NCI-H446 (cell line): ENCODE measurements around the gene GABRP.

Experiments used
- DNase-seq, 2 experiments: peaks; one replicate each; lab custom pipeline; 2025; lab: John Stamatoyannopoulos, UW

Gene GABRP

GRCh38 chr5:170861917-170862766 lies 78.6 kb downstream of the GABRP start, which contains the start of gene RANBP17:
RANBP17 (plus strand) TSS chr5:170862018.
- peak; percentile 41 to 85 for DNase-seq

- no peak for DNase-seq
Measured at GRCh38 chr5:170863646-170864045, 80.1 kb downstream of the GABRP start.
